ENCODE measurements around the gene HSPB2. TPM values are rescaled to one million over a fixed set of nuclear protein-coding genes. Genes with fewer than 3 reads are reported as not detected.
"Not testable (repeated sequence)": the region's sequence is repeated elsewhere in the genome, so short reads cannot be mapped to it uniquely, and the experiment has no call there.

The HSPB2 gene
- total RNA-seq, 4 donors from 2014 or later: 3.1 TPM; not detected in 3

DNA sequence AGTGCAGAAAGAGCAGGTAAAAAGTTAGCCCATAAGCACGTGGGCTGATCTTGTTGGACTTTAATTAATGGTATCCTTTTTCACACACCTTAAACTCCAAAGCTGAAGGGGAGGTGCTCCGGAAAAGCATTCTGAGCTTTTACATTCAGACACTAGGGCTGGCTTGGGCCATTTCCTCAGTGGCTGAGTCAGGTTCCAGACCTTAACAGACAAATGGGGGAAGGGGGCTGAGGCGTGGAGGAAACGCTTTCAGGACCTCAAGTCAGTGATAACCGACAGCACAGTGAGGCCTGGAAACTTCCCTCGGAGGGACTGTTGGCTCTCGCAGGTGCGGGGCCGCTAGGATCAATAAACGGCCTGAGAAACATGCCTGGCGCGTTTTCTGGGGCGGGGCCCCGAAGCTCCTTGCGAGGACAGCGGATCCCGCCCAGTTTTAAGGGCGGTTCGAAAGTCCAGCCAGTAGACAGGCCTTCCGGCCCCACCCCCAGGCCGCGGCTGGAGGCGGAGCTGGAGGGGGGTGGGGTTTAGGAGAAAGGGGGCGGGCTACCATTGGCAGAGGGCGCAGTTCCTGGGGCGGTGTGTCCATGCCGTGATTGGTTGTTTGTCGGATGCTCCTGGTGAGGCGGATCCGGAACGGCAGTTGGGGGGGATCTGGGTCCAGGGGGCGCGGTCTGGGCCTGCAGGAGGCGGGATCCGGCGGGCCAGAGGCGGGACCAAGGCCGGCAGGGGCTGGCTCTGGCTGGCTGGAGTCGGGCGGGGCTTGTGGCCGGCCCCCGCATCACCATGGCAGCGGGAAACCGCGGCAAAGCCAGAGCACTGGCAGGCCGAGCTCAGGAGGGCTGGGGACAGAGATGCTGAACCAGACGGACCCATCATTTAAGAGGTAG is 14.2 kb downstream of the HSPB2 start:
- Histone ChIP-seq H3K9me3 (no peaks in the 10 kb centered on the region), H3K27me3 (no peaks in the 10 kb centered on the region), H3K36me3 (no peaks in the 10 kb centered on the region), H3K27ac (peak overlapping the region; percentile 83), H3K4me3 (peak overlapping the region; percentile 47), H3K4me1 (peaks cover 37% of the 10 kb centered on the region)
- 2% methylated on average over 29 of the region's 47 CpGs for WGBS
- peak; percentile 96 to 98 for DNase-seq (ENCODE audit: low spot score in 2 of 2)
- TF ChIP-seq POLR2AphosphoS5 (IDR thresholded peaks at IDR 0.05) (peak; percentile 22 to 40 (median 34)), POLR2A (IDR thresholded peaks at IDR 0.05) (no peak)
- TF ChIP-seq, protein P1, sequence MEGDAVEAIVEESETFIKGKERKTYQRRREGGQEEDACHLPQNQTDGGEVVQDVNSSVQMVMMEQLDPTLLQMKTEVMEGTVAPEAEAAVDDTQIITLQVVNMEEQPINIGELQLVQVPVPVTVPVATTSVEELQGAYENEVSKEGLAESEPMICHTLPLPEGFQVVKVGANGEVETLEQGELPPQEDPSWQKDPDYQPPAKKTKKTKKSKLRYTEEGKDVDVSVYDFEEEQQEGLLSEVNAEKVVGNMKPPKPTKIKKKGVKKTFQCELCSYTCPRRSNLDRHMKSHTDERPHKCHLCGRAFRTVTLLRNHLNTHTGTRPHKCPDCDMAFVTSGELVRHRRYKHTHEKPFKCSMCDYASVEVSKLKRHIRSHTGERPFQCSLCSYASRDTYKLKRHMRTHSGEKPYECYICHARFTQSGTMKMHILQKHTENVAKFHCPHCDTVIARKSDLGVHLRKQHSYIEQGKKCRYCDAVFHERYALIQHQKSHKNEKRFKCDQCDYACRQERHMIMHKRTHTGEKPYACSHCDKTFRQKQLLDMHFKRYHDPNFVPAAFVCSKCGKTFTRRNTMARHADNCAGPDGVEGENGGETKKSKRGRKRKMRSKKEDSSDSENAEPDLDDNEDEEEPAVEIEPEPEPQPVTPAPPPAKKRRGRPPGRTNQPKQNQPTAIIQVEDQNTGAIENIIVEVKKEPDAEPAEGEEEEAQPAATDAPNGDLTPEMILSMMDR (IDR thresholded peaks at IDR 0.05): no peak

- no peaks in the 10 kb centered on the region for H3K27me3 ChIP-seq
- 60% methylated on average over 4 of the region's 4 CpGs for WGBS
- H3K4me1 ChIP-seq: peaks cover 17% of the 10 kb centered on the region
- H3K9me3 ChIP-seq: no peaks in the 10 kb centered on the region
- no peaks in the 10 kb centered on the region for H3K36me3 ChIP-seq
- TF ChIP-seq POLR2A (IDR thresholded peaks at IDR 0.05): no peak
- H3K4me3 ChIP-seq: no peak overlapping the region
- no peak overlapping the region for H3K27ac ChIP-seq
- DNase-seq (ENCODE audit: low spot score in 2 of 2): no peak
Observed at GRCh38 chr11:111930472-111930871, 17.9 kb downstream of the HSPB2 start.

DNA sequence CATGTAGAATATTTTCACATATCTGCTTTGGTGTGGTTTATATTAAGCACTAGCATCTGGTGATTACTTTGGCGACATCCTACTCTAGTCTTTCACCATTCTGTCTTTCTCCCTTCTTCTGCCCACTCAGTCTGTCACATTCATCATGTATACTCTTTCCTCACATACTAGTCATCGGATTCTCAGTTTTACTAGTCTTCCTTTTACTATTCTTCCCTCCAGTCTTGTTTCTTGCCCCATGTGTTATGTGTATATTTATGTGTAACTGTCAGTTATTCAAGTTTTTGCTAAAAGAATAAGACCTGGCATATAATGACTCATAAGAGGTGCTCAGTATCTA is 20.0 kb downstream of the HSPB2 start:
- no peak for DNase-seq (ENCODE audit: low spot score in 2 of 2)
- H3K36me3 ChIP-seq: no peaks in the 10 kb centered on the region
- 54% methylated on average over 2 of the region's 2 CpGs for WGBS
- peaks cover 23% of the 10 kb centered on the region for H3K4me1 ChIP-seq
- no peaks in the 10 kb centered on the region for H3K27me3 ChIP-seq
- TF ChIP-seq EP300 (IDR thresholded peaks at IDR 0.05) (no peak), POLR2A (IDR thresholded peaks at IDR 0.05) (no peak), POLR2AphosphoS5 (IDR thresholded peaks at IDR 0.05) (no peak)
- TF ChIP-seq, protein P1 (IDR thresholded peaks at IDR 0.05): no peak
- H3K9me3 ChIP-seq: no peaks in the 10 kb centered on the region
- H3K4me3 ChIP-seq: no peak overlapping the region
- no peak overlapping the region for H3K27ac ChIP-seq

DNA sequence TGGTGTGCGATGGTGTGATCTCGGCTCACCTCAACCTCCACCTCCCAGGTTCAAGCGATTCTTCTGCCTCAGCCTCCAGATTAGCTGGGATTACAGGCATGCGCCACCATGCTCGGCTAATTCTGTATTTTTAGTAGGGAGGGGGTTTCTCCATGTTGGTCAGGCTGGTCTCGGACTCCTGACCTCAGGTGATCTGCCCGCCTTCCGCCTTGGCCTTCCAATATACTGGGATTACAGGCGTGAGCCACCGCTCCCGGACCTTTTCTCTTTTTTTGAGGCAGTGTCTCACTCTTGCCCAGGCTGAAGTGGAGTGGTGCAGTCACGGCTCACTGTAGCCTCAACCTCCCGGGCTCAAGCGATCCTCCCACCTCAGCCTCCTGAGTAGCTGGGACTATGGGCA is 20.6 kb downstream of the HSPB2 start:
- not testable (repeated sequence) for H3K36me3 ChIP-seq; DNase-seq (ENCODE audit: low spot score in 2 of 2); H3K4me3 ChIP-seq; H3K27me3 ChIP-seq; H3K27ac ChIP-seq; H3K9me3 ChIP-seq
- 94% methylated on average over 14 of the region's 14 CpGs for WGBS
- peaks cover 28% of the 10 kb centered on the region for H3K4me1 ChIP-seq

GRCh38 chr11:111933872-111934271 is 21.3 kb downstream of the HSPB2 start:
- H3K27ac ChIP-seq: no peak overlapping the region
- no peak for TF ChIP-seq POLR2A (IDR thresholded peaks at IDR 0.05)
- TF ChIP-seq, protein P1 (IDR thresholded peaks at IDR 0.05): no peak
- no peak for TF ChIP-seq EP300 (IDR thresholded peaks at IDR 0.05)
- TF ChIP-seq POLR2AphosphoS5 (IDR thresholded peaks at IDR 0.05): no peak
- 79% methylated on average over 1 of the region's 1 CpG for WGBS
- H3K4me3 ChIP-seq: no peak overlapping the region
- DNase-seq (ENCODE audit: low spot score in 2 of 2): no peak
- no peaks in the 10 kb centered on the region for H3K9me3 ChIP-seq
- H3K4me1 ChIP-seq: peaks cover 35% of the 10 kb centered on the region
- H3K36me3 ChIP-seq: no peaks in the 10 kb centered on the region
- no peaks in the 10 kb centered on the region for H3K27me3 ChIP-seq

- no peaks in the 10 kb centered on the region for H3K27me3 ChIP-seq
- peaks cover 39% of the 10 kb centered on the region for H3K4me1 ChIP-seq
- no peak for TF ChIP-seq EP300 (IDR thresholded peaks at IDR 0.05)
- no peak for TF ChIP-seq POLR2A (IDR thresholded peaks at IDR 0.05)
- TF ChIP-seq, protein P1 (IDR thresholded peaks at IDR 0.05): no peak
- TF ChIP-seq POLR2AphosphoS5 (IDR thresholded peaks at IDR 0.05): no peak
- DNase-seq (ENCODE audit: low spot score in 2 of 2): no peak
- 90% methylated on average over 1 of the region's 1 CpG for WGBS
- no peak overlapping the region for H3K4me3 ChIP-seq
- H3K36me3 ChIP-seq: no peaks in the 10 kb centered on the region
- no peak overlapping the region for H3K27ac ChIP-seq
- H3K9me3 ChIP-seq: no peaks in the 10 kb centered on the region
Observed at GRCh38 chr11:111934306-111934705, 21.8 kb downstream of the HSPB2 start.
